ENCODE results near the gene HDAC4. TPM values are rescaled to one million over a fixed set of nuclear protein-coding genes. Genes with fewer than 3 reads are reported as not detected.

Gene HDAC4
- 27.7 TPM for total RNA-seq

GRCh38 chr2:239400596-239401066 is at the start of gene HDAC4:
Gene HDAC4, minus strand, starts transcription at chr2:239401020. Its CDS starts 48,321 bp downstream, at chr2:239352699.

Small RNA genes within 50 kb of the gene (small RNA-seq; reads per million reads assigned to genes)
- gene MIR2467 (2.2 reads per million, percentile 87 among the genes with 10 or more reads in this experiment), gene MIR4269 (not detected), gene MIR4440 (not detected), gene MIR4441 (not detected)
